ELR (cell line): ENCODE measurements around the gene KRT73.
A peak's percentile ranks its signal among the peaks of the same experiment; 100 is the strongest.

Source experiments
- DNase-seq: peaks from one replicate; pipeline ENCODE4 v3.0.0-alpha.2; 2015; ENCODE audit warnings: low read depth

KRT73 gene

DNA sequence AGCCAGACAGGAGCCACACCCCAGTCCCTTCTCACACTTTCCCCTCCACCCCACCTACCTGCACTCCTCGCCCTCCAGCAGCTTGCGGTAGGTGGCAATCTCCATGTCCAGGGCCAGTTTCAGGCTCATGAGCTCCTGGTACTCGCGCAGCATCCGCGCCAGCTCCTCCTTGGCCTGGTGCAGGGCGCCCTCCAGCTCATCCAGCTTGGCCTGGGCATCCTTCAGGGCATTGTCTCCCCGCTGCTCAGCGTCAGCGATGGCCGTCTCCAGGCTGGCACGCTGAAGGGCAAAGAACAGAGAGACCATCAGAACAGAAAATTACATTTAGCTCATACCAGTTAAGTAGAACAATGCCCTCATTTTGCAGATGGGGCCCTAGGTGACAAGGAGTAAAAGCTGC is 50.2 kb downstream of the KRT73 start:
- DNase-seq, result no peak

DNA sequence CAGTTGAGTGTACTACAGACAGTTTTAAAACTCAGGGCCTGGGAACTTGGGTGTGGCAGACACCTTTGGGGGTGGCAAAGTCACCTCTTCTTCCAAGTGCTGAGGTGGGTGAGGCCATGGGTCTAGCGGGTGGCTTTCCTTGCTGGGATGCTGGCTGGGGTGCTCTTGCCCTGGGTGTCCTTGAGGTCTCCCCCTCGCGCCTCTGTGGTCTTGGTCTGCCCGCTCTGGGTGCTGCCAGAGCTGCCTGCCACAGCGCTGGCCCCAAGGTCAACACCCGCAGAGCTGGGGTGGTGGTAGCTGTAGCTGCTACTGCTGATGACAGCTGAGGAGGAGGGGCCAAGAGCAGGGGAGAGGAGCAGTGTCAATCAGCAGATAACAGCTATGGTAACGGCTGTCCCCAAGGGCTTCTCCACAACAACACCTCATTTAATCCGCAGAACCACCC is 51.5 kb downstream of the KRT73 start:
- DNase-seq, result no peak

DNA sequence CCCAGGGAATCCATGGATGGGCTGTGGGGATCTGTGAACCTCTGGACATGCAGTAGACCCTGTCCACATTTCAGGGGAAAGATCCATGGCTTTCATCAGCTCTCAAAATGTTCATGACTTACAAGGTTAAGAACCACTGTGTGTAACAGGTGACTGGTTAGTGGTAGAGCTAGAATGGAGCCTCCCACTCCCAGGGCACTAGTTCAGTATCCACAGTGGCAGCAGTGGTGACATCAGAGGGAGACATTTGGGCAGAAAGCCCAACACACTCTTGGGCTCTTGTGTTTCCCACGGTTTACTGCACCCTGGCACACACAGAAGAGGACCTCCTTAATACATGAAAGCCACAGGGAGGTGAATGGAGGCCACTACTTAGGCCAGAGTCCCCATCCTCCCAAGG is 53.8 kb downstream of the KRT73 start:
- DNase-seq, result no peak

DNA sequence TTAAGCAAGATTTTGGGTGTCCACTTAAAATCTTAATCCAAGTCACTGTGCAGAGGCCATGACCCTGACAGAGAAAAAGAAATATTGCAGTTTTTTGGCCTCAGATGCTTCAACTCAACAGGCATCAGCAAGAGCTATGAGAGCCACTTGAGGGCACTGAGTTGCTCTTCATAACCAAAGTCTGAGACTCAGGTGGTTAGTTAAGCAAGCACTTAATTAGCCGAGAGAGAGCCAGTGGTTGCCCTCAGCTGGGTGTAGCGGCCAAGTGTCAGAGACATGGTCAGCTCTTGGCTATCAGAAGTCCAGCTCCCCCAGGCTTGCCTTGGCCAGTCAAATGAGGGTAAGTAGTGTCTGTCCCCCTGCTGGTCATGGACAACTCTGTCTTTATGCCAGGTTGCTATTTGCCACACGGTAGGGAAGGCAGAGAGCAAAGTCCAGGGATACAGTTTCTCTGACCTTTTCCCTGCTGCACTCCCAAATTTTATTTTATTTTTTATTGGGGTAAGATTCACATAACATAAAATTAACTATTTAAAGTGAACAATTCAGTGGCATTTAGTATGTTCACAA is 56.4 kb downstream of the KRT73 start:
- DNase-seq, result peak; percentile 37

DNA sequence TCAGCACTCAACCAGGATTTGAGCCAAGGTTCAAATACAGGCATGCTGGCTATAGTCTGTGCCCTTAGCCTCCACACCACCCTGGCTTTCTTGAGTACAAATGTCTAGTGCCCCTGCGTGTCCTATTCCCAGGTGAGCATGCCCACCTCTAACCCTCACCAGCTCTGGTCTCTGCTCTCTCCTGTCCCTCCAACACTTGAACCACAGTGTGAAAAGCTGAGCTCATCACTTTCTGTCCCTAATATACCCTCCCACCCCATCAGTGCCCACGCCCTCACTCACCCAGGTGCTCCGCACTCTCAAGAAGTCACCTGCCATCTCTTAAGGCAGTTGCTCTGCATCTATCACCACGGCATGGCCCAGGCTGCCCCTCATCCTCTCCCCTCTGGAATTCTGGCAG is 58.4 kb downstream of the KRT73 start:
- no peak for DNase-seq

DNA sequence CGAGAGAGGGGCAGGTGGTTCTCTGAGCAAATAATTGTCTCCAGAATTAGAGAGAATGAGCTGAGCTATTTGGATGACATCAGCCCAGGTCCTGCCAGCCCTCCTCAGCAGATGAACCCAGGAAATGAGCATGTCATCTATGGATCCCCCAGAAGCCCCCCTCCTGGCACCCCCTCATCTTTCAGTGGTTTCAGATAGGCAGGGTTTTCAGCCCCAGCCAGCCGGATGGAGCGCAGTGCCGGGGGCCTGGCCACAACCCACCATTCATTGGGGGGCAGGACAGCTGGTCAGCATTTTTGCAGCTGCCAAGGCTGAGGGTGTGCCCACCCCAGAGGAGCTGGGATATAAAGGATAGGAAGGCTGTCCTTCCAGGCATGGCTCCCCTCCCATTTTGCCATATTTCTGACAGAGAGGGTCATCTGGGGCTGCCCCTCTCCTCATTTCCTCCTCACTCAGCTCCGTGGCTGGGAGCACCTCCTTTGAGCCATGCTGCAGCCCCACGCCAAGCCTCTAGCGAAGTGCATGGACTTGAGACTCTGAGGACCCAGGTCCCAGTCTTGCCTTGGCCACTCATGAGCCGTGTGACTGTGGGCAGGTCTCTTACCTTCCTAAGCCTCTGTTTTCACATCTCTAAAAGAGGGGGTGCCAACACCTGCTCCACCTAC is 59.4 kb downstream of the KRT73 start:
- DNase-seq, result no peak
